GM23338 (cell line): Measurements from ENCODE around the gene ZSCAN1. TPM values are rescaled to one million over a fixed set of nuclear protein-coding genes. Genes with fewer than 3 reads are reported as not detected.

Experiments
- ATAC-seq: fragments of 200-7000 bp; cut with Tn5 transposase; 3 replicates; pipeline ENCODE4 v1.9.1; 2020
- DNase-seq: peaks from one replicate; pipeline ENCODE4 v3.0.0-alpha.2; 2015; ENCODE audit warnings: low spot score
- H2AFZ ChIP-seq: fragments of 200-600 bp; sonication (generic); 2 replicates; pipeline ENCODE4 v1.8.0; 2016; ENCODE audit warnings: antibody characterized with exemption, mild to moderate bottlenecking, moderate library complexity
- H3F3A ChIP-seq: fragments of 200-600 bp; sonication (generic); replicated peaks from 2 replicates; pipeline ENCODE4 v1.8.0; 2017; ENCODE audit warnings: antibody characterized with exemption, mixed run types, low read depth
- H3K27ac ChIP-seq: fragments of 200-600 bp; sonication (generic); 2 replicates; pipeline ENCODE4 v1.6.1; 2016; ENCODE audit warnings: low read depth
- H3K27me3 ChIP-seq: fragments of 200-600 bp; sonication (generic); 2 replicates; pipeline ENCODE4 v1.8.0; 2016; ENCODE audit warnings: mild to moderate bottlenecking, mixed run types, moderate library complexity; ENCODE audit not compliant: insufficient read depth
- H3K36me3 ChIP-seq: fragments of 200-600 bp; sonication (generic); 2 replicates; pipeline ENCODE4 v1.8.0; 2016; ENCODE audit warnings: mild to moderate bottlenecking; ENCODE audit not compliant: insufficient read depth
- H3K4me1 ChIP-seq: fragments of 200-600 bp; sonication (generic); 2 replicates; pipeline ENCODE4 v1.8.0; 2016; ENCODE audit warnings: mild to moderate bottlenecking, moderate library complexity; ENCODE audit not compliant: insufficient read depth
- H3K4me2 ChIP-seq: fragments of 200-600 bp; sonication (generic); 2 replicates; pipeline ENCODE4 v1.7.1; 2017; ENCODE audit warnings: mixed run types
- H3K4me3 ChIP-seq: fragments of 200-600 bp; sonication (generic); 2 replicates; pipeline ENCODE4 v1.6.1; 2016; ENCODE audit warnings: mixed run types
- H3K79me2 ChIP-seq: fragments of 200-600 bp; sonication (generic); replicated peaks from 2 replicates; pipeline ENCODE4 v1.8.0; 2017; ENCODE audit warnings: mild to moderate bottlenecking; ENCODE audit not compliant: insufficient read depth
- H3K9me2 ChIP-seq: fragments of 200-600 bp; sonication (generic); 2 replicates; pipeline ENCODE4 v1.8.0; 2017; ENCODE audit not compliant: insufficient read depth
- H4K20me1 ChIP-seq: fragments of 200-600 bp; sonication (generic); replicated peaks from 2 replicates; pipeline ENCODE4 v1.8.0; 2017; ENCODE audit warnings: mild to moderate bottlenecking; ENCODE audit not compliant: insufficient read depth
- H3K27ac Mint-ChIP-seq: 2 replicates; pipeline ENCODE4 v1.8.0; 2020; ENCODE audit warnings: inconsistent platforms, mild to moderate bottlenecking, moderate library complexity, mixed read lengths
- H3K27me3 Mint-ChIP-seq: 3 replicates; pipeline ENCODE4 v1.8.0; 2022; ENCODE audit warnings: low read depth, mild to moderate bottlenecking, moderate library complexity, mixed read lengths, inconsistent platforms; ENCODE audit not compliant: insufficient read depth, poor library complexity
- H3K36me3 Mint-ChIP-seq: 3 replicates; pipeline ENCODE4 v1.8.0; 2021; ENCODE audit warnings: low read depth, mild to moderate bottlenecking, inconsistent platforms, moderate library complexity, mixed read lengths
- H3K4me1 Mint-ChIP-seq: 3 replicates; pipeline ENCODE4 v1.8.0; 2020; ENCODE audit warnings: mild to moderate bottlenecking, inconsistent platforms, mixed read lengths
- H3K4me3 Mint-ChIP-seq: 3 replicates; pipeline ENCODE4 v1.8.0; 2021; ENCODE audit warnings: moderate library complexity, mild to moderate bottlenecking, inconsistent platforms, mixed read lengths
- H3K9me3 Mint-ChIP-seq: 3 replicates; pipeline ENCODE4 v1.8.0; 2020; ENCODE audit warnings: moderate library complexity, mild to moderate bottlenecking, inconsistent platforms, mixed read lengths
- CREB1 ChIP-seq: fragments of 250-450 bp; sonication (Bioruptor Pico); IDR thresholded peaks from 2 replicates; pipeline ENCODE4 v1.5.0; 2020; ENCODE audit warnings: low read depth, mild to moderate bottlenecking, moderate library complexity
- CTCF ChIP-seq, 2 experiments: fragments of 200-600 bp in 1 of 2; sonication (generic) in 1 of 2; conservative IDR thresholded peaks; 2 replicates each; pipeline versions ENCODE4 v1.5.1 to v1.6.1; 2016 to 2017; ENCODE audit warnings: antibody characterized with exemption in 2 of 2, low read depth in 2 of 2, mild to moderate bottlenecking in 2 of 2, moderate library complexity in 1 of 2
- ETS1 ChIP-seq: IDR thresholded peaks from 2 replicates; pipeline ENCODE4 v1.6.1; 2016; ENCODE audit warnings: antibody characterized with exemption
- EZH2 ChIP-seq: fragments of 200-600 bp; sonication (generic); IDR thresholded peaks from one replicate; pipeline ENCODE4 v1.8.0; 2017; ENCODE audit warnings: antibody characterized with exemption, mild to moderate bottlenecking, low read depth; ENCODE audit not compliant: unreplicated experiment
- EZH2phosphoT487 ChIP-seq: fragments of 200-600 bp; sonication (generic); IDR thresholded peaks from one replicate; pipeline ENCODE4 v1.8.1; 2018; ENCODE audit warnings: antibody characterized with exemption; ENCODE audit not compliant: unreplicated experiment
- JUNB ChIP-seq: IDR thresholded peaks from one replicate; pipeline ENCODE4 v1.6.1; 2016; ENCODE audit warnings: antibody characterized with exemption; ENCODE audit not compliant: unreplicated experiment
- NANOG ChIP-seq: IDR thresholded peaks from 2 replicates; pipeline ENCODE4 v1.6.1; 2016; ENCODE audit warnings: antibody characterized with exemption, borderline replicate concordance
- POLR2AphosphoS5 ChIP-seq: IDR thresholded peaks from 2 replicates; pipeline ENCODE4 v1.6.1; 2016; ENCODE audit warnings: antibody characterized with exemption, low read depth
- REST ChIP-seq: IDR thresholded peaks from one replicate; pipeline ENCODE4 v1.6.1; 2018; ENCODE audit warnings: antibody characterized with exemption; ENCODE audit not compliant: unreplicated experiment
- STAT1 ChIP-seq: IDR thresholded peaks from one replicate; pipeline ENCODE4 v1.6.1; 2016; ENCODE audit warnings: antibody characterized with exemption; ENCODE audit not compliant: unreplicated experiment
- ZNF114 ChIP-seq: fragments of 250-450 bp; sonication (Bioruptor Pico); IDR thresholded peaks from 2 replicates; pipeline ENCODE4 v1.5.0; 2020; ENCODE audit warnings: mild to moderate bottlenecking, moderate library complexity
- ZNF331 ChIP-seq: fragments of 250-450 bp; sonication (Bioruptor Pico); IDR thresholded peaks from 2 replicates; pipeline ENCODE4 v1.5.0; 2020; ENCODE audit warnings: low read depth, mild to moderate bottlenecking, moderate library complexity
- polyA plus RNA-seq: library from polyadenylated mRNA; unstranded; fragments of >200 nt; fragmentation: Nextera tagmentation; extraction: Ambion mirVana; gene quantifications from 2 replicates; pipeline ENCODE4 v1.2.1, GENCODE V29; 2016
- total RNA-seq: library from RNA; depleted of rRNA; stranded (reverse); fragments of >200 nt; shearing (Covaris generic); gene quantifications from 2 replicates; pipeline ENCODE4 v1.2.3, GENCODE V29; 2014

Gene ZSCAN1
- total and polyA plus RNA-seq, 2 experiments from 2014 or later = 1.5 to 3.9 TPM

- Histone ChIP-seq H3K4me1 (no peaks in the 10 kb centered on the region), H3K4me2 (no peak overlapping the region), H3K36me3 (no peaks in the 10 kb centered on the region), H3F3A (0 out of 2 replicates have a peak, but pooled peaks cover 4% of the 10 kb centered on the region), H3K4me3 (no peak overlapping the region), H3K79me2 (no peaks in the 10 kb centered on the region), H3K9me2 (peaks cover 2% of the 10 kb centered on the region; the same call in 1 of the 2 replicates), H3K27ac (no peak overlapping the region), H4K20me1 (no peaks in the 10 kb centered on the region), H3K27me3 (no peaks in the 10 kb centered on the region), H2AFZ (no peak overlapping the region)
- H3K27ac Mint-ChIP-seq = no peak overlapping the region
- TF ChIP-seq EZH2phosphoT487 (no peak), EZH2 (no peak), CTCF (conservative IDR thresholded peaks at IDR 0.05; ENCODE audit: low read depth in 2 of 2) (no peak), ZNF331 (no peak)
- peak; percentile 11 for DNase-seq
- H3K4me1 Mint-ChIP-seq = no peaks in the 10 kb centered on the region
- H3K4me3 Mint-ChIP-seq = no peak overlapping the region
- peak; percentile 69 for ATAC-seq
- peaks cover 1% of the 10 kb centered on the region for H3K27me3 Mint-ChIP-seq
- H3K9me3 Mint-ChIP-seq = peaks cover 48% of the 10 kb centered on the region
- H3K36me3 Mint-ChIP-seq = peaks cover 72% of the 10 kb centered on the region
Measured at GRCh38 chr19:58085348-58085875, 51.6 kb downstream of the ZSCAN1 start.

- Mint-ChIP-seq H3K9me3 (peaks cover 34% of the 10 kb centered on the region), H3K4me3 (no peak overlapping the region), H3K27me3 (peaks cover 2% of the 10 kb centered on the region), H3K4me1 (peaks cover 4% of the 10 kb centered on the region; the same call in 1 of the 3 replicates), H3K36me3 (peaks cover 66% of the 10 kb centered on the region), H3K27ac (no peak overlapping the region)
- Histone ChIP-seq H3K79me2 (no peaks in the 10 kb centered on the region), H3K27me3 (no peaks in the 10 kb centered on the region), H4K20me1 (no peaks in the 10 kb centered on the region), H3K4me1 (peaks cover 7% of the 10 kb centered on the region; the same call in 1 of the 2 replicates), H3K4me2 (no peak overlapping the region), H2AFZ (no peak overlapping the region), H3K4me3 (no peak overlapping the region), H3K27ac (no peak overlapping the region), H3K9me2 (no peaks in the 10 kb centered on the region), H3K36me3 (no peaks in the 10 kb centered on the region), H3F3A (0 out of 2 replicates have a peak, but pooled peaks cover 4% of the 10 kb centered on the region)
- no peak for ATAC-seq
- DNase-seq = no peak
- TF ChIP-seq EZH2 (no peak), ETS1 (no peak), STAT1 (no peak), CTCF (conservative IDR thresholded peaks at IDR 0.05; ENCODE audit: low read depth in 2 of 2) (no peak), ZNF114 (CRISPR knock-in tag) (no peak), EZH2phosphoT487 (no peak), POLR2AphosphoS5 (no peak), REST (no peak), JUNB (no peak), NANOG (no peak), CREB1 (CRISPR knock-in tag) (no peak)
Measured at GRCh38 chr19:58086825-58087710, 53.2 kb downstream of the ZSCAN1 start.
